H9 (cell line): ENCODE results near the gene KIAA1671. TPM values are rescaled to one million over a fixed set of nuclear protein-coding genes. Genes with fewer than 3 reads are reported as not detected.
A peak's percentile ranks its signal among the peaks of the same experiment; 100 is the strongest.

Experiments used
- DNase-seq: peaks from one replicate; pipeline ENCODE4 v3.0.0-alpha.2; 2017
- H2AFZ ChIP-seq: one replicate; pipeline ENCODE4 v1.6.1; 2013; ENCODE audit warnings: mild to moderate bottlenecking, low read length, control low read depth, moderate library complexity
- H2AK5ac ChIP-seq: 2 replicates; pipeline ENCODE4 v1.6.1; 2013; ENCODE audit warnings: low read length, control low read depth, mixed read lengths; ENCODE audit not compliant: insufficient read length
- H2BK120ac ChIP-seq: one replicate; pipeline ENCODE4 v1.6.1; 2013; ENCODE audit warnings: low read depth, mild to moderate bottlenecking, low read length, control low read depth, inconsistent platforms; ENCODE audit not compliant: poor library complexity, severe bottlenecking
- H2BK12ac ChIP-seq: 2 replicates; pipeline ENCODE4 v1.6.1; 2013; ENCODE audit warnings: low read length, control low read depth, mixed read lengths, low read depth; ENCODE audit not compliant: insufficient read length
- H2BK15ac ChIP-seq: 2 replicates; pipeline ENCODE4 v1.6.1; 2013; ENCODE audit warnings: low read depth, low read length, control low read depth
- H2BK20ac ChIP-seq: one replicate; pipeline ENCODE4 v1.6.1; 2013; ENCODE audit warnings: low read depth, mild to moderate bottlenecking, low read length, control low read depth, inconsistent platforms; ENCODE audit not compliant: poor library complexity, severe bottlenecking
- H2BK5ac ChIP-seq: 2 replicates; pipeline ENCODE4 v1.6.1; 2013; ENCODE audit warnings: low read length, control low read depth, mixed read lengths; ENCODE audit not compliant: insufficient read length
- H3K14ac ChIP-seq: 2 replicates; pipeline ENCODE4 v1.6.1; 2013; ENCODE audit warnings: low read length, control low read depth; ENCODE audit not compliant: insufficient read depth
- H3K18ac ChIP-seq: 2 replicates; pipeline ENCODE4 v1.6.1; 2013; ENCODE audit warnings: low read depth, mild to moderate bottlenecking, mixed read lengths, low read length, control low read depth; ENCODE audit not compliant: insufficient read length
- H3K23ac ChIP-seq: 2 replicates; pipeline ENCODE4 v1.6.1; 2013; ENCODE audit warnings: low read length, control low read depth, mixed read lengths, low read depth; ENCODE audit not compliant: insufficient read length
- H3K23me2 ChIP-seq: 2 replicates; pipeline ENCODE4 v1.6.1; 2013; ENCODE audit warnings: low read depth, mild to moderate bottlenecking, mixed read lengths, low read length, control low read depth; ENCODE audit not compliant: insufficient read length, poor library complexity, severe bottlenecking
- H3K27ac ChIP-seq: 2 replicates; pipeline ENCODE4 v1.5.1; 2013; ENCODE audit warnings: low read length, control low read depth, mixed read lengths, low read depth; ENCODE audit not compliant: insufficient read length
- H3K27me3 ChIP-seq: 2 replicates; pipeline ENCODE4 v1.6.1; 2013; ENCODE audit warnings: low read length, control low read depth, inconsistent platforms; ENCODE audit not compliant: insufficient read depth
- H3K4ac ChIP-seq: 2 replicates; pipeline ENCODE4 v1.6.1; 2013; ENCODE audit warnings: low read depth, mild to moderate bottlenecking, control low read depth, inconsistent platforms, low read length, moderate library complexity
- H3K4me1 ChIP-seq: 2 replicates; pipeline ENCODE4 v1.6.1; 2013; ENCODE audit warnings: low read length, control low read depth, inconsistent platforms; ENCODE audit not compliant: insufficient read depth
- H3K4me2 ChIP-seq: 2 replicates; pipeline ENCODE4 v1.6.1; 2013; ENCODE audit warnings: low read length, control low read depth, mixed read lengths; ENCODE audit not compliant: insufficient read length, insufficient read depth
- H3K56ac ChIP-seq: 2 replicates; pipeline ENCODE4 v1.6.1; 2013; ENCODE audit warnings: low read depth, mild to moderate bottlenecking, mixed read lengths, low read length, control low read depth; ENCODE audit not compliant: insufficient read length
- H3K79me1 ChIP-seq: 2 replicates; pipeline ENCODE4 v1.6.1; 2013; ENCODE audit warnings: low read depth, mild to moderate bottlenecking, moderate library complexity, low read length, control low read depth, inconsistent platforms; ENCODE audit not compliant: insufficient read depth, poor library complexity, severe bottlenecking
- H3K79me2 ChIP-seq: 2 replicates; pipeline ENCODE4 v1.6.1; 2013; ENCODE audit warnings: low read length, control low read depth, inconsistent platforms; ENCODE audit not compliant: insufficient read depth
- H3K9ac ChIP-seq: 2 replicates; pipeline ENCODE4 v1.6.1; 2013; ENCODE audit warnings: low read length, control low read depth, mixed read lengths; ENCODE audit not compliant: insufficient read length; ENCODE audit errors: extremely low read depth
- H3K9me3 ChIP-seq: one replicate; pipeline ENCODE4 v1.6.1; 2013; ENCODE audit warnings: low read depth, low read length, inconsistent platforms; ENCODE audit not compliant: control insufficient read depth
- H3T11ph ChIP-seq: one replicate; pipeline ENCODE4 v1.6.1; 2013; ENCODE audit warnings: mild to moderate bottlenecking, low read length, control low read depth, inconsistent platforms
- H4K20me1 ChIP-seq: one replicate; pipeline ENCODE4 v1.6.1; 2013; ENCODE audit not compliant: control insufficient read depth, insufficient read length, insufficient read depth
- H4K5ac ChIP-seq: 2 replicates; pipeline ENCODE4 v1.6.1; 2013; ENCODE audit warnings: low read depth, mild to moderate bottlenecking, mixed read lengths, low read length, control low read depth; ENCODE audit not compliant: insufficient read length
- H4K8ac ChIP-seq: replicated peaks from 2 replicates; pipeline ENCODE4 v1.6.1; 2013; ENCODE audit warnings: low read length, control low read depth, mixed read lengths, low read depth; ENCODE audit not compliant: insufficient read length
- H4K91ac ChIP-seq: 2 replicates; pipeline ENCODE4 v1.6.1; 2013; ENCODE audit warnings: low read depth, mild to moderate bottlenecking, moderate library complexity, mixed read lengths, low read length, control low read depth; ENCODE audit not compliant: insufficient read length
- H3K27ac Mint-ChIP-seq, 3 experiments: 2 replicates in 2 of 3; 3 replicates in 1 of 3; pipeline ENCODE4 v1.8.0; 2020 to 2021; ENCODE audit warnings: mixed read lengths in 3 of 3, mild to moderate bottlenecking in 1 of 3, moderate library complexity in 1 of 3
- H3K27me3 Mint-ChIP-seq: 2 replicates; pipeline ENCODE4 v1.8.0; 2021; ENCODE audit warnings: low read depth, mild to moderate bottlenecking, moderate library complexity, mixed read lengths
- H3K36me3 Mint-ChIP-seq, 3 experiments: 2 replicates in 2 of 3; 3 replicates in 1 of 3; pipeline ENCODE4 v1.8.0; 2020 to 2021; ENCODE audit warnings: low read depth in 3 of 3, mixed read lengths in 3 of 3; ENCODE audit not compliant: insufficient read depth in 1 of 3
- H3K4me1 Mint-ChIP-seq, 2 experiments: 2 replicates each; pipeline ENCODE4 v1.8.0; 2020; ENCODE audit warnings: mixed read lengths in 2 of 2
- H3K4me3 Mint-ChIP-seq, 2 experiments: 2 replicates in 1 of 2; 3 replicates in 1 of 2; pipeline ENCODE4 v1.8.0; 2020 to 2021; ENCODE audit warnings: mild to moderate bottlenecking in 2 of 2, mixed read lengths in 2 of 2, moderate library complexity in 1 of 2
- H3K9me3 Mint-ChIP-seq, 2 experiments: 2 replicates in 1 of 2; 3 replicates in 1 of 2; pipeline ENCODE4 v1.8.0; 2020; ENCODE audit warnings: mild to moderate bottlenecking in 2 of 2, mixed read lengths in 2 of 2, moderate library complexity in 1 of 2
- CTCF ChIP-seq: fragments of 200-600 bp; sonication (generic); conservative IDR thresholded peaks from 3 replicates; pipeline ENCODE4 v1.8.0; 2021; ENCODE audit warnings: antibody characterized with exemption, mild to moderate bottlenecking
- WGBS: extraction: QIAGEN DNeasy Blood & Tissue Kit; methylation state at CpG from one replicate; pipeline ENCODE4 v1.1.7; 2013; ENCODE audit warnings: missing lambda C conversion rate, low lambda C conversion rate, mixed read lengths; ENCODE audit not compliant: insufficient read length; ENCODE audit errors: extremely low coverage; 5-methylcytosine and 5-hydroxymethylcytosine counted together
- total RNA-seq: library from RNA; stranded (reverse); gene quantifications from 2 replicates; pipeline ENCODE4 v1.2.1, GENCODE V29; 2021

The KIAA1671 gene
- total RNA-seq, 1 experiment from 2014 or later = 22.6 TPM

GRCh38 chr22:25051073-25051472 lies 98.6 kb downstream of the KIAA1671 start:
- H3K36me3 Mint-ChIP-seq = peaks cover 28 to 31% (median 29%) of the 10 kb centered on the region in 3 experiments
- Histone ChIP-seq H3K23me2 (no peaks in the 10 kb centered on the region), H3K27me3 (no peaks in the 10 kb centered on the region), H3K79me1 (peaks cover 2% of the 10 kb centered on the region), H3K9ac (no peak overlapping the region), H3K79me2 (no peaks in the 10 kb centered on the region), H3T11ph (no peak overlapping the region), H2BK120ac (no peak overlapping the region), H3K56ac (no peak overlapping the region), H3K4me1 (no peaks in the 10 kb centered on the region), H4K5ac (no peak overlapping the region), H3K4me2 (no peak overlapping the region), H2AK5ac (no peak overlapping the region), H3K27ac (no peak overlapping the region), H2BK20ac (no peak overlapping the region), H3K18ac (no peak overlapping the region), H2BK5ac (no peak overlapping the region), H3K23ac (no peak overlapping the region), H3K4ac (no peak overlapping the region), H2BK15ac (no peak overlapping the region), H4K8ac (no peak overlapping the region), H3K9me3 (peaks cover 8% of the 10 kb centered on the region), H3K14ac (no peak overlapping the region), H2AFZ (no peak overlapping the region), H4K20me1 (no peaks in the 10 kb centered on the region), H4K91ac (no peak overlapping the region), H2BK12ac (no peak overlapping the region)
- H3K4me1 Mint-ChIP-seq = peaks cover 4% of the 10 kb centered on the region in 2 experiments; a peak in 3 of 4 replicates
- H3K9me3 Mint-ChIP-seq = peaks cover 13 to 18% of the 10 kb centered on the region in 2 experiments
- TF ChIP-seq CTCF = peak; percentile 73
- peak overlapping the region in 1 of 3 experiments; percentile 44; a peak in 2 of 7 replicates for H3K27ac Mint-ChIP-seq
- no peaks in the 10 kb centered on the region for H3K27me3 Mint-ChIP-seq
- H3K4me3 Mint-ChIP-seq = no peak overlapping the region
- peak; percentile 52 for DNase-seq
- WGBS = no CpG with 5 or more reads among the region's 2 CpGs
